K562 (cell line): ENCODE results near the gene WARS2. TPM values are rescaled to one million over a fixed set of nuclear protein-coding genes. Genes with fewer than 3 reads are reported as not detected.

Source experiments
- ATAC-seq: fragments of 200-7000 bp; cut with Tn5 transposase; 3 replicates; pipeline ENCODE4 v1.9.1; 2020; ENCODE audit warnings: moderate library complexity
- BruUV-seq: library from RNA; stranded (reverse); fragments of 400-500 nt; replicated peaks from 2 replicates; lab custom pipeline; 2021; lab: Mats Ljungman, UMichigan
- CTCF ChIA-PET: fragments of 300-600 bp; formaldehyde crosslinking; extraction: SDS; loops from one replicate; lab custom pipeline; 2021; ENCODE audit warnings: low intra/inter-chr PET ratio; lab: Yijun Ruan, JAX
- POLR2A ChIA-PET: fragments of 300-600, 350-650 bp; sonication (Branson Sonifier 250); formaldehyde crosslinking; extraction: SDS; loops from one replicate; lab custom pipeline; 2021; ENCODE audit warnings: antibody characterized with exemption, inconsistent platforms; lab: Yijun Ruan, JAX
- DNase-seq, 4 experiments: peaks; one replicate each; pipeline versions ENCODE4 v3.0.0 to v3.0.0-alpha.2; 2011 to 2018; ENCODE audit warnings: low spot score in 3 of 4, mixed read lengths in 3 of 4; ENCODE audit errors: extremely low read depth in 1 of 4
- FAIRE-seq: peaks from 2 replicates; lab custom pipeline; 2011; peaks lifted over from hg19 to GRCh38; lab: Jason Lieb, UNC
- H2AFZ ChIP-seq: 2 replicates; pipeline ENCODE4 v1.6.0; 2011; ENCODE audit warnings: low read depth, low read length, control low read depth, inconsistent platforms
- H3K27ac ChIP-seq: fragments of 200-600 bp; 3 replicates; pipeline ENCODE4 v1.8.0; 2011; ENCODE audit warnings: low read depth, mild to moderate bottlenecking, control low read depth, inconsistent platforms, low read length, moderate library complexity, mixed read lengths; ENCODE audit errors: extremely low read depth
- H3K27me3 ChIP-seq, 2 experiments: fragments of 300-600 bp in 1 of 2; 2 replicates in 1 of 2; 3 replicates in 1 of 2; pipeline versions ENCODE4 v1.6.0 to v1.8.0; 2011; ENCODE audit warnings: inconsistent platforms in 2 of 2, low read length in 2 of 2, mild to moderate bottlenecking in 1 of 2, mixed read lengths in 1 of 2, moderate library complexity in 1 of 2; ENCODE audit not compliant: control insufficient read depth in 2 of 2, insufficient read depth in 2 of 2
- H3K36me3 ChIP-seq: fragments of 300-600 bp; 3 replicates; pipeline ENCODE4 v1.8.0; 2011; ENCODE audit warnings: mild to moderate bottlenecking, low read length, inconsistent platforms; ENCODE audit not compliant: control insufficient read depth, insufficient read depth
- H3K4me1 ChIP-seq, 2 experiments: fragments of 200-600 bp in 1 of 2; replicated peaks in 1 of 2; 2 replicates in 1 of 2; 3 replicates in 1 of 2; pipeline versions ENCODE4 v1.5.1 to v1.8.0; 2011; ENCODE audit warnings: inconsistent platforms in 2 of 2, low read length in 2 of 2, mild to moderate bottlenecking in 1 of 2, mixed read lengths in 1 of 2, moderate library complexity in 1 of 2; ENCODE audit not compliant: control insufficient read depth in 2 of 2, insufficient read depth in 2 of 2
- H3K4me2 ChIP-seq: 2 replicates; pipeline ENCODE4 v1.6.1; 2011; ENCODE audit warnings: low read length, control low read depth, inconsistent platforms, mixed read lengths; ENCODE audit not compliant: insufficient read depth
- H3K4me3 ChIP-seq: fragments of 200-600 bp; sonication (generic), shearing (Covaris generic); 2 replicates; pipeline ENCODE4 v1.5.1; 2016; ENCODE audit warnings: control low read depth, inconsistent platforms
- H3K79me2 ChIP-seq: fragments of 200-600 bp; 3 replicates; pipeline ENCODE4 v1.8.0; 2011; ENCODE audit warnings: low read length, inconsistent platforms; ENCODE audit not compliant: control insufficient read depth, insufficient read depth
- H3K9ac ChIP-seq, 2 experiments: 2 replicates each; pipeline versions ENCODE4 v1.6.0 to v1.6.1; 2011; ENCODE audit warnings: low read depth in 2 of 2, low read length in 2 of 2, control low read depth in 1 of 2, inconsistent platforms in 1 of 2, mild to moderate bottlenecking in 1 of 2, mixed read lengths in 1 of 2; ENCODE audit not compliant: insufficient read depth in 1 of 2
- H3K9me1 ChIP-seq: one replicate; pipeline ENCODE4 v1.6.0; 2011; ENCODE audit warnings: inconsistent platforms, mild to moderate bottlenecking, low read length, moderate library complexity; ENCODE audit not compliant: control insufficient read depth, insufficient read depth
- H3K9me3 ChIP-seq: replicated peaks from 2 replicates; pipeline ENCODE4 v1.5.1; 2011; ENCODE audit warnings: low read depth, low read length, inconsistent platforms; ENCODE audit not compliant: control insufficient read depth, insufficient read depth
- H4K20me1 ChIP-seq: replicated peaks from 2 replicates; pipeline ENCODE4 v1.6.1; 2011; ENCODE audit warnings: low read length, inconsistent platforms, mixed read lengths; ENCODE audit not compliant: control insufficient read depth, insufficient read depth
- C11orf30 ChIP-seq: fragments of 450-650 bp; IDR thresholded peaks from 2 replicates; pipeline ENCODE4 v1.6.1; 2016; ENCODE audit warnings: low read depth, mild to moderate bottlenecking
- CHD1 ChIP-seq: fragments of 200-600 bp; sonication (generic); IDR thresholded peaks from one replicate; pipeline ENCODE4 v1.6.1; 2012; ENCODE audit warnings: mild to moderate bottlenecking, moderate library complexity, low read length, inconsistent platforms
- KLF16 ChIP-seq: IDR thresholded peaks from 2 replicates; pipeline ENCODE4 v1.6.1; 2016; ENCODE audit warnings: antibody characterized with exemption
- NFRKB ChIP-seq: fragments of 450-650 bp; IDR thresholded peaks from 2 replicates; pipeline ENCODE4 v1.6.1; 2016; ENCODE audit warnings: low read depth
- PYGO2 ChIP-seq: fragments of 450-650 bp; IDR thresholded peaks from 2 replicates; pipeline ENCODE4 v1.6.1; 2016; ENCODE audit warnings: mild to moderate bottlenecking, missing genetic modification characterization, moderate library complexity, missing compliant biosample characterization
- RBM17 ChIP-seq: fragments of 200-400 bp; formaldehyde crosslinking; IDR thresholded peaks from 2 replicates; pipeline ENCODE4 v1.6.1; 2017; ENCODE audit warnings: low read depth, mild to moderate bottlenecking, low read length, borderline replicate concordance
- ZNF311 ChIP-seq: fragments of 250-450 bp; sonication (Bioruptor Pico); IDR thresholded peaks from 2 replicates; pipeline ENCODE4 v1.4.0; 2020; ENCODE audit warnings: mild to moderate bottlenecking, moderate library complexity
- ZNF408 ChIP-seq: fragments of 250-450 bp; sonication (Bioruptor Pico); IDR thresholded peaks from 2 replicates; pipeline ENCODE4 v1.4.0; 2020; ENCODE audit warnings: low read depth, mild to moderate bottlenecking, moderate library complexity
- whole genome bisulfite sequencing: fragments of 100-300 bp; shearing (Covaris generic); methylation state at CpG from one replicate; pipeline ENCODE4 v1.1.6; 2016; ENCODE audit warnings: low coverage, mixed read lengths; ENCODE audit not compliant: insufficient coverage; ENCODE audit errors: missing lambda C conversion rate; 5-methylcytosine and 5-hydroxymethylcytosine counted together
- in situ Hi-C: fragments of 300-500 bp; cut with MboI; formaldehyde crosslinking; loops from 4 replicates; pipeline ENCODE4 v1.15.0; 2018; ENCODE audit warnings: inconsistent platforms, mixed read lengths
- intact Hi-C: fragments of 100-400 bp; cut with micrococcal nuclease; formaldehyde crosslinking; loops from 2 replicates; pipeline ENCODE4 v1.14.2; 2022
- polyA plus RNA-seq, 8 experiments: library from polyadenylated mRNA; depleted of rRNA in 4 of 8; stranded (reverse) in 5 of 8; unstranded in 3 of 8; fragments of >200 nt; fragmentation: Nextera tagmentation in 2 of 8; fragmentation: Illumina TruSeq in 1 of 8; extraction: Ambion mirVana in 2 of 8; extraction: Trizol in 1 of 8; gene quantifications; 2 replicates each; pipeline versions ENCODE4 v1.2.1 to v1.2.3, GENCODE V29; 2011 to 2014; ENCODE audit warnings: inconsistent platforms in 1 of 8, missing spikeins in 1 of 8
- total RNA-seq, 7 experiments: library from RNA; depleted of rRNA in 6 of 7; stranded (reverse); fragments of >200 nt in 6 of 7; fragmentation: Illumina TruSeq in 2 of 7; extraction: Trizol in 2 of 7; gene quantifications; 2 replicates each; pipeline versions ENCODE4 v1.2.1 to v1.2.3, GENCODE V29; 2011 to 2021; ENCODE audit warnings: low replicate concordance in 1 of 7
- TF ChIP-seq, protein P1 (sequence below): sonication (generic); formaldehyde crosslinking; IDR thresholded peaks from 2 replicates; pipeline ENCODE4 v1.8.1; 2023; ENCODE audit warnings: missing genetic modification reagents, mild to moderate bottlenecking, borderline replicate concordance
- TF ChIP-seq, protein P2 (sequence below): fragments of 450-650 bp; IDR thresholded peaks from 2 replicates; pipeline ENCODE4 v1.6.1; 2018; ENCODE audit not compliant: partially characterized antibody
- TF ChIP-seq, protein P3 (sequence below): fragments of 450-650 bp; formaldehyde crosslinking; IDR thresholded peaks from 2 replicates; pipeline ENCODE4 v1.4.0; 2020; ENCODE audit warnings: mild to moderate bottlenecking, moderate library complexity

WARS2 gene
- total and polyA plus RNA-seq, 9 of the 15 experiments (the other 6 are each of a cell fraction or from before 2014, with no cell fraction given) = 5.7 to 18.0 (median 16.9) TPM

DNA sequence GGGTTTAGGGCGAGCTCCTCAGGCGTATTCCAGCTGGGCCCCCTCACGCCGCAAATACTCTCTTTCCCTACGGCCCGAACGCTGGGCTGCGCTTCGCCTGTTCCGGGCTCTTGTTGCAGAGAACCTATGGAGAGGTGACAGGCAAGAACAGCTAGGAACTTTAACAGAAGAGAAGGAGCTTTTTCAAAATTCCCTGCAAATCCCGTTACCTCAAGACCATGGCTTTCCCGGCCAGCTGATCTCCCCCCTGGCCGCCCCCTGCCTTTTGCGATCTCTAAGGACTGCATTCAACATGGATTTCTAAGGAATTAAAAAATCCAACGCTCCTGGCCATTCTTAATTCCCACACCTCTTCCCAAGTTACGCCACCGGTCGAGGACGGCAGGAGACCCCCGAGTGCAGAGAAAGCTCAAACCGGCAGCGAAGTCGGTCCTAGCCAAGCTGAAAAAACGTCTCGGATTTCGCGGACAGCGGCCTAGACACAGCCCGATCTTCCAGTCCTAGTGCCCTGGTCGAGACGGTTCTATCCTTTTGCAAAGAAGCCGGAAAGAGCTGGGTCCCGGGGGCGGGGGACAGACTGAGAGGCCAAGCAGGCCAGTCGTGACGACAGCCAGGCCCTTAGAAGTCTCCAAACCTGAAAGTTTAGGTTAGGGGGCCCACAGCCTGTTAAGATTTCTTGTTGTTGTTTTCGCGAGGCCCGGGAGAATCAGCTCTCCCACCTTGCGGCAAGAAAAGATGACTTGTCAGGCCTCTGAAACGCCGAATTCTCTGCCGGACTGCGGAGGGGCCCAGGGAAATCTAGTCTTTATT lies 151.2 kb downstream of the WARS2 start:
- FAIRE-seq (no peak), DNase-seq (no peak), ATAC-seq (peak; percentile 20)
- H3K27me3 ChIP-seq = peaks cover 72 to 98% of the 10 kb centered on the region in 2 experiments
- no TSS peak for BruUV-seq
- no peak overlapping the region for H3K9ac ChIP-seq
- CTCF ChIA-PET = no interaction called here
- 0 out of 2 replicates have a peak overlapping the region, but pooled peaks have one; percentile 17 for H2AFZ ChIP-seq
- H3K9me1 ChIP-seq = no peaks in the 10 kb centered on the region
- no peaks in the 10 kb centered on the region for H3K9me3 ChIP-seq
- H3K4me3 ChIP-seq = no peak overlapping the region
- WGBS = 16% methylated on average over 44 of the region's 44 CpGs
- H3K36me3 ChIP-seq = no peaks in the 10 kb centered on the region
- POLR2A ChIA-PET = no interaction called here
- no peak overlapping the region for H3K4me2 ChIP-seq
- H3K4me1 ChIP-seq = peaks cover 0 to 21% of the 10 kb centered on the region in 2 experiments; a peak in 3 of 5 replicates
- H3K79me2 ChIP-seq = peaks cover 5% of the 10 kb centered on the region; the same call in 1 of the 3 replicates
- in situ Hi-C loops = no loop called here
- H3K27ac ChIP-seq = no peak overlapping the region
- intact Hi-C loops = loop anchor here (2.0 kb wide), 1 partner anchor 26 kb away; no protein-coding TSS in a partner anchor
- no peaks in the 10 kb centered on the region for H4K20me1 ChIP-seq
- TF ChIP-seq ZNF408 (no peak), PYGO2 (tag) (no peak), CHD1 (no peak), RBM17 (no peak), NFRKB (no peak), KLF16 (no peak), ZNF311 (no peak), C11orf30 (no peak)
- TF ChIP-seq, protein P1, sequence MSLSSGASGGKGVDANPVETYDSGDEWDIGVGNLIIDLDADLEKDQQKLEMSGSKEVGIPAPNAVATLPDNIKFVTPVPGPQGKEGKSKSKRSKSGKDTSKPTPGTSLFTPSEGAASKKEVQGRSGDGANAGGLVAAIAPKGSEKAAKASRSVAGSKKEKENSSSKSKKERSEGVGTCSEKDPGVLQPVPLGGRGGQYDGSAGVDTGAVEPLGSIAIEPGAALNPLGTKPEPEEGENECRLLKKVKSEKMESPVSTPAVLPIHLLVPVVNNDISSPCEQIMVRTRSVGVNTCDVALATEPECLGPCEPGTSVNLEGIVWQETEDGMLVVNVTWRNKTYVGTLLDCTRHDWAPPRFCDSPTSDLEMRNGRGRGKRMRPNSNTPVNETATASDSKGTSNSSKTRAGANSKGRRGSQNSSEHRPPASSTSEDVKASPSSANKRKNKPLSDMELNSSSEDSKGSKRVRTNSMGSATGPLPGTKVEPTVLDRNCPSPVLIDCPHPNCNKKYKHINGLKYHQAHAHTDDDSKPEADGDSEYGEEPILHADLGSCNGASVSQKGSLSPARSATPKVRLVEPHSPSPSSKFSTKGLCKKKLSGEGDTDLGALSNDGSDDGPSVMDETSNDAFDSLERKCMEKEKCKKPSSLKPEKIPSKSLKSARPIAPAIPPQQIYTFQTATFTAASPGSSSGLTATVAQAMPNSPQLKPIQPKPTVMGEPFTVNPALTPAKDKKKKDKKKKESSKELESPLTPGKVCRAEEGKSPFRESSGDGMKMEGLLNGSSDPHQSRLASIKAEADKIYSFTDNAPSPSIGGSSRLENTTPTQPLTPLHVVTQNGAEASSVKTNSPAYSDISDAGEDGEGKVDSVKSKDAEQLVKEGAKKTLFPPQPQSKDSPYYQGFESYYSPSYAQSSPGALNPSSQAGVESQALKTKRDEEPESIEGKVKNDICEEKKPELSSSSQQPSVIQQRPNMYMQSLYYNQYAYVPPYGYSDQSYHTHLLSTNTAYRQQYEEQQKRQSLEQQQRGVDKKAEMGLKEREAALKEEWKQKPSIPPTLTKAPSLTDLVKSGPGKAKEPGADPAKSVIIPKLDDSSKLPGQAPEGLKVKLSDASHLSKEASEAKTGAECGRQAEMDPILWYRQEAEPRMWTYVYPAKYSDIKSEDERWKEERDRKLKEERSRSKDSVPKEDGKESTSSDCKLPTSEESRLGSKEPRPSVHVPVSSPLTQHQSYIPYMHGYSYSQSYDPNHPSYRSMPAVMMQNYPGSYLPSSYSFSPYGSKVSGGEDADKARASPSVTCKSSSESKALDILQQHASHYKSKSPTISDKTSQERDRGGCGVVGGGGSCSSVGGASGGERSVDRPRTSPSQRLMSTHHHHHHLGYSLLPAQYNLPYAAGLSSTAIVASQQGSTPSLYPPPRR (CRISPR knock-in tag) = no peak
- TF ChIP-seq, protein P2, sequence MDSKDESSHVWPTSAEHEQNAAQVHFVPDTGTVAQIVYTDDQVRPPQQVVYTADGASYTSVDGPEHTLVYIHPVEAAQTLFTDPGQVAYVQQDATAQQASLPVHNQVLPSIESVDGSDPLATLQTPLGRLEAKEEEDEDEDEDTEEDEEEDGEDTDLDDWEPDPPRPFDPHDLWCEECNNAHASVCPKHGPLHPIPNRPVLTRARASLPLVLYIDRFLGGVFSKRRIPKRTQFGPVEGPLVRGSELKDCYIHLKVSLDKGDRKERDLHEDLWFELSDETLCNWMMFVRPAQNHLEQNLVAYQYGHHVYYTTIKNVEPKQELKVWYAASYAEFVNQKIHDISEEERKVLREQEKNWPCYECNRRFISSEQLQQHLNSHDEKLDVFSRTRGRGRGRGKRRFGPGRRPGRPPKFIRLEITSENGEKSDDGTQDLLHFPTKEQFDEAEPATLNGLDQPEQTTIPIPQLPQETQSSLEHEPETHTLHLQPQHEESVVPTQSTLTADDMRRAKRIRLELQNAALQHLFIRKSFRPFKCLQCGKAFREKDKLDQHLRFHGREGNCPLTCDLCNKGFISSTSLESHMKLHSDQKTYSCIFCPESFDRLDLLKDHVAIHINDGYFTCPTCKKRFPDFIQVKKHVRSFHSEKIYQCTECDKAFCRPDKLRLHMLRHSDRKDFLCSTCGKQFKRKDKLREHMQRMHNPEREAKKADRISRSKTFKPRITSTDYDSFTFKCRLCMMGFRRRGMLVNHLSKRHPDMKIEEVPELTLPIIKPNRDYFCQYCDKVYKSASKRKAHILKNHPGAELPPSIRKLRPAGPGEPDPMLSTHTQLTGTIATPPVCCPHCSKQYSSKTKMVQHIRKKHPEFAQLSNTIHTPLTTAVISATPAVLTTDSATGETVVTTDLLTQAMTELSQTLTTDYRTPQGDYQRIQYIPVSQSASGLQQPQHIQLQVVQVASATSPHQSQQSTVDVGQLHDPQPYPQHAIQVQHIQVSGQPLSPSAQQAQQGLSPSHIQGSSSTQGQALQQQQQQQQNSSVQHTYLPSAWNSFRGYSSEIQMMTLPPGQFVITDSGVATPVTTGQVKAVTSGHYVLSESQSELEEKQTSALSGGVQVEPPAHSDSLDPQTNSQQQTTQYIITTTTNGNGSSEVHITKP = no peak
- TF ChIP-seq, protein P3, sequence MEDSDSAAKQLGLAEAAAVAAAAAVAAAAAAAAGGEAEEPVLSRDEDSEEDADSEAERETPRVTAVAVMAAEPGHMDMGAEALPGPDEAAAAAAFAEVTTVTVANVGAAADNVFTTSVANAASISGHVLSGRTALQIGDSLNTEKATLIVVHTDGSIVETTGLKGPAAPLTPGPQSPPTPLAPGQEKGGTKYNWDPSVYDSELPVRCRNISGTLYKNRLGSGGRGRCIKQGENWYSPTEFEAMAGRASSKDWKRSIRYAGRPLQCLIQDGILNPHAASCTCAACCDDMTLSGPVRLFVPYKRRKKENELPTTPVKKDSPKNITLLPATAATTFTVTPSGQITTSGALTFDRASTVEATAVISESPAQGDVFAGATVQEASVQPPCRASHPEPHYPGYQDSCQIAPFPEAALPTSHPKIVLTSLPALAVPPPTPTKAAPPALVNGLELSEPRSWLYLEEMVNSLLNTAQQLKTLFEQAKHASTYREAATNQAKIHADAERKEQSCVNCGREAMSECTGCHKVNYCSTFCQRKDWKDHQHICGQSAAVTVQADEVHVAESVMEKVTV (CRISPR knock-in tag) = no peak
